Keratinocyte (primary cell): ENCODE data around the gene MGAT3. TPM values are rescaled to one million over a fixed set of nuclear protein-coding genes. Genes with fewer than 3 reads are reported as not detected.

Experiments
- DNase-seq: peaks from one replicate; pipeline ENCODE4 v3.0.0-alpha.2; 2011; ENCODE audit warnings: low read depth, missing footprints, low spot score
- FAIRE-seq: peaks from 2 replicates; lab custom pipeline; 2011; peaks lifted over from hg19 to GRCh38; lab: Jason Lieb, UNC
- H2AFZ ChIP-seq: 2 replicates; pipeline ENCODE4 v1.6.0; 2012; ENCODE audit warnings: low read length, control low read depth, inconsistent platforms; ENCODE audit not compliant: control insufficient read depth
- H3K27ac ChIP-seq: 2 replicates; pipeline ENCODE4 v1.5.1; 2011; ENCODE audit warnings: low read length; ENCODE audit not compliant: control insufficient read depth, insufficient read depth
- H3K27me3 ChIP-seq: 3 replicates; pipeline ENCODE4 v1.6.0; 2011; ENCODE audit warnings: low read length; ENCODE audit not compliant: control insufficient read depth, insufficient read depth; ENCODE audit errors: extremely low read depth
- H3K36me3 ChIP-seq, 2 experiments: 2 replicates in 1 of 2; 3 replicates in 1 of 2; pipeline ENCODE4 v1.5.1; 2011; ENCODE audit warnings: low read length in 2 of 2, mild to moderate bottlenecking in 1 of 2; ENCODE audit not compliant: control insufficient read depth in 2 of 2, insufficient read depth in 2 of 2; ENCODE audit errors: extremely low read depth in 1 of 2
- H3K4me1 ChIP-seq: 3 replicates; pipeline ENCODE4 v1.5.1; 2011; ENCODE audit warnings: low read length; ENCODE audit not compliant: control insufficient read depth, insufficient read depth; ENCODE audit errors: extremely low read depth
- H3K4me2 ChIP-seq: 3 replicates; pipeline ENCODE4 v1.6.0; 2011; ENCODE audit warnings: low read depth, low read length; ENCODE audit not compliant: control insufficient read depth, insufficient read depth; ENCODE audit errors: extremely low read depth
- H3K4me3 ChIP-seq, 3 experiments: fragments of 200-600 bp in 1 of 3; sonication (generic) in 1 of 3; 2 replicates in 2 of 3; 3 replicates in 1 of 3; pipeline ENCODE4 v1.5.1; 2011 to 2016; ENCODE audit warnings: low read length in 3 of 3, mild to moderate bottlenecking in 3 of 3, control low read depth in 2 of 3, inconsistent platforms in 1 of 3, low read depth in 1 of 3, mixed read lengths in 1 of 3, mixed run types in 1 of 3, moderate library complexity in 1 of 3; ENCODE audit not compliant: control insufficient read depth in 2 of 3, insufficient read depth in 2 of 3; ENCODE audit errors: extremely low read depth in 1 of 3
- H3K79me2 ChIP-seq: 2 replicates; pipeline ENCODE4 v1.6.0; 2012; ENCODE audit warnings: low read length; ENCODE audit not compliant: control insufficient read depth, insufficient read depth
- H3K9ac ChIP-seq: 3 replicates; pipeline ENCODE4 v1.6.0; 2011; ENCODE audit warnings: low read length; ENCODE audit not compliant: control insufficient read depth, insufficient read depth; ENCODE audit errors: extremely low read depth
- H3K9me1 ChIP-seq: 3 replicates; pipeline ENCODE4 v1.6.0; 2011; ENCODE audit warnings: low read length; ENCODE audit not compliant: control insufficient read depth, insufficient read depth; ENCODE audit errors: extremely low read depth
- H3K9me3 ChIP-seq: 2 replicates; pipeline ENCODE4 v1.5.1; 2012; ENCODE audit warnings: low read depth, low read length; ENCODE audit not compliant: control insufficient read depth
- H4K20me1 ChIP-seq: 3 replicates; pipeline ENCODE4 v1.6.0; 2011; ENCODE audit warnings: low read length; ENCODE audit not compliant: control insufficient read depth, insufficient read depth; ENCODE audit errors: extremely low read depth
- EZH2 ChIP-seq: IDR thresholded peaks from one replicate; pipeline ENCODE4 v1.6.1; 2012; ENCODE audit warnings: inconsistent platforms, mild to moderate bottlenecking, low read length, moderate library complexity
- dilution Hi-C: fragments of 300-500 bp; cut with MboI; formaldehyde crosslinking; loops from one replicate; pipeline ENCODE4 v1.7.0; 2020; ENCODE audit warnings: low sequenced_read_pairs; ENCODE audit not compliant: extremely low pct_ligation_motif_present
- polyA plus RNA-seq, 5 experiments: library from polyadenylated mRNA; depleted of rRNA in 3 of 5; stranded (reverse) in 3 of 5; stranded (forward) in 1 of 5; unstranded in 1 of 5; fragments of >200 nt; gene quantifications; 1 replicate in 1 of 5; 2 replicates in 3 of 5; 3 replicates in 1 of 5; pipeline versions ENCODE4 v1.2.1 to v1.2.3, GENCODE V29; 2011 to 2012; ENCODE audit warnings: missing spikeins in 2 of 5, low read depth in 1 of 5, low replicate concordance in 1 of 5
- TF ChIP-seq, protein P1 (sequence below), 3 experiments: IDR thresholded peaks in 1 of 3; conservative IDR thresholded peaks in 1 of 3; optimal IDR thresholded peaks in 1 of 3; 2 replicates in 2 of 3; 3 replicates in 1 of 3; pipeline versions ENCODE3 to v1.5.1; 2011; ENCODE audit warnings: low read length in 3 of 3, mild to moderate bottlenecking in 3 of 3, moderate library complexity in 2 of 3, control low read depth in 1 of 3, inconsistent platforms in 1 of 3; ENCODE audit not compliant: insufficient read depth in 2 of 3; ENCODE audit errors: extremely low read depth in 1 of 3

The MGAT3 gene
- polyA plus RNA-seq, 1 donor (not counting 4 experiments of a cell fraction or from before 2014, with no cell fraction given), result not detected

DNA sequence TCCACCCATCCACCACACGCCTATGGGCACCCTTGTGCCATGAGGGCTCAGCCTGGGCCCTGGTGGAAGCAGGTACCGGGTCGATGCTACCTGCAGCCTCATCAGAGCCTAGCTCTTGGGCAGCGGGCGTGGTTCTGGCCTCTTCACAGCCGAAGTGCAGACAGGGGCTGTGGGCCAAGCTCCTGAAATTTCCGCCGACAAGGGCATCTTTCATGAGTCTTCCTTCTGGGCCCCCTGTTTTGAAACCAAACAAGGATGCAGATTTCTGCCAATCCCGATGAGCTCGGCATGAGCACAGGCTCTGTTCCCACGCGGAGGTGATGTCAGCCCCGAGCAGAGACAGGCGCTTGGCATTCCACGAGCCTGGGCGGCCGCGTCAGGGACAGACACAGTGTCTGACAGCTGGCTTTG lies 22.6 kb upstream of the MGAT3 start:
- dilution Hi-C loops, result no loop called here
- H3K9ac ChIP-seq, result no peak overlapping the region
- H3K4me2 ChIP-seq, result no peak overlapping the region
- H3K27ac ChIP-seq, result no peak overlapping the region
- H3K9me1 ChIP-seq, result no peaks in the 10 kb centered on the region
- no peaks in the 10 kb centered on the region for H3K27me3 ChIP-seq
- H4K20me1 ChIP-seq, result no peaks in the 10 kb centered on the region
- peaks cover 6 to 13% of the 10 kb centered on the region in 2 experiments for H3K36me3 ChIP-seq
- FAIRE-seq (no peak), DNase-seq (no peak)
- no peak overlapping the region for H2AFZ ChIP-seq
- H3K4me1 ChIP-seq, result peaks cover 6% of the 10 kb centered on the region
- H3K79me2 ChIP-seq, result no peaks in the 10 kb centered on the region
- no peak overlapping the region for H3K4me3 ChIP-seq
- no peaks in the 10 kb centered on the region for H3K9me3 ChIP-seq
- no peak for TF ChIP-seq EZH2
- TF ChIP-seq, protein P1, sequence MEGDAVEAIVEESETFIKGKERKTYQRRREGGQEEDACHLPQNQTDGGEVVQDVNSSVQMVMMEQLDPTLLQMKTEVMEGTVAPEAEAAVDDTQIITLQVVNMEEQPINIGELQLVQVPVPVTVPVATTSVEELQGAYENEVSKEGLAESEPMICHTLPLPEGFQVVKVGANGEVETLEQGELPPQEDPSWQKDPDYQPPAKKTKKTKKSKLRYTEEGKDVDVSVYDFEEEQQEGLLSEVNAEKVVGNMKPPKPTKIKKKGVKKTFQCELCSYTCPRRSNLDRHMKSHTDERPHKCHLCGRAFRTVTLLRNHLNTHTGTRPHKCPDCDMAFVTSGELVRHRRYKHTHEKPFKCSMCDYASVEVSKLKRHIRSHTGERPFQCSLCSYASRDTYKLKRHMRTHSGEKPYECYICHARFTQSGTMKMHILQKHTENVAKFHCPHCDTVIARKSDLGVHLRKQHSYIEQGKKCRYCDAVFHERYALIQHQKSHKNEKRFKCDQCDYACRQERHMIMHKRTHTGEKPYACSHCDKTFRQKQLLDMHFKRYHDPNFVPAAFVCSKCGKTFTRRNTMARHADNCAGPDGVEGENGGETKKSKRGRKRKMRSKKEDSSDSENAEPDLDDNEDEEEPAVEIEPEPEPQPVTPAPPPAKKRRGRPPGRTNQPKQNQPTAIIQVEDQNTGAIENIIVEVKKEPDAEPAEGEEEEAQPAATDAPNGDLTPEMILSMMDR (optimal IDR thresholded peaks at IDR 0.05 in 1 of 3, IDR thresholded peaks at IDR 0.05 in 1 of 3, conservative IDR thresholded peaks at IDR 0.05 in 1 of 3; ENCODE audit: extremely low read depth in 1 of 3, insufficient read depth in 2 of 3, low read length in 3 of 3), result no peak

DNA sequence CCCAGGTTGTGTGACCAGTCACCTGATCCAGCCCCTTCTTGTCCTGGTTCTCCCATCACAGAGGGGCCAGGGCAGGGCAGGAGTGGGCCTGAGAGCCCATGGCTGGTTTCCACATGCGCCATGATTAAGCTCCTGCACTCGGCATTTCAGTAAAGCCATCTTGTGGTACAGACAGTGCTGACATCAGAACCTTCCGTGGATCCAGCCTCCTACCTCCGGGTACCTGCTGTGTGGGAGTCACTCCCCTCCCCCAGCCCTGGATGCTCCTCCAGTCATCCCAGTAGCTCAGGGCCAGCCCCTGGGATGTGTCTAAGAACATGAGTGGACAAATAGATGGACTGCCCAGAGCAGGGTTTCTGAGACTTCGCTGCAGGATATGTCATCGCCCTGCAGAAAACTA lies 22.1 kb upstream of the MGAT3 start:
- Histone ChIP-seq H3K27me3 (no peaks in the 10 kb centered on the region), H3K9me1 (no peaks in the 10 kb centered on the region), H3K4me2 (no peak overlapping the region), H4K20me1 (no peaks in the 10 kb centered on the region), H3K79me2 (no peaks in the 10 kb centered on the region), H3K4me1 (peaks cover 6% of the 10 kb centered on the region), H3K4me3 (no peak overlapping the region), H3K36me3 (peaks cover 6 to 13% of the 10 kb centered on the region in 2 experiments), H2AFZ (no peak overlapping the region), H3K9me3 (no peaks in the 10 kb centered on the region), H3K27ac (no peak overlapping the region), H3K9ac (no peak overlapping the region)
- TF ChIP-seq, protein P1 (optimal IDR thresholded peaks at IDR 0.05 in 1 of 3, IDR thresholded peaks at IDR 0.05 in 1 of 3, conservative IDR thresholded peaks at IDR 0.05 in 1 of 3; ENCODE audit: extremely low read depth in 1 of 3, insufficient read depth in 2 of 3, low read length in 3 of 3), result no peak
- dilution Hi-C loops, result no loop called here
- no peak for DNase-seq
- no peak for FAIRE-seq
